H9 (cell line): Measurements from ENCODE around the gene SFMBT1. TPM values are rescaled to one million over a fixed set of nuclear protein-coding genes. Genes with fewer than 3 reads are reported as not detected.

Experiments
- DNase-seq: peaks from one replicate; pipeline ENCODE4 v3.0.0-alpha.2; 2017
- H2AFZ ChIP-seq: one replicate; pipeline ENCODE4 v1.6.1; 2013; ENCODE audit warnings: mild to moderate bottlenecking, low read length, control low read depth, moderate library complexity
- H2AK5ac ChIP-seq: 2 replicates; pipeline ENCODE4 v1.6.1; 2013; ENCODE audit warnings: low read length, control low read depth, mixed read lengths; ENCODE audit not compliant: insufficient read length
- H2BK120ac ChIP-seq: one replicate; pipeline ENCODE4 v1.6.1; 2013; ENCODE audit warnings: low read depth, mild to moderate bottlenecking, low read length, control low read depth, inconsistent platforms; ENCODE audit not compliant: poor library complexity, severe bottlenecking
- H2BK12ac ChIP-seq: 2 replicates; pipeline ENCODE4 v1.6.1; 2013; ENCODE audit warnings: low read length, control low read depth, mixed read lengths, low read depth; ENCODE audit not compliant: insufficient read length
- H2BK15ac ChIP-seq: 2 replicates; pipeline ENCODE4 v1.6.1; 2013; ENCODE audit warnings: low read depth, low read length, control low read depth
- H2BK20ac ChIP-seq: one replicate; pipeline ENCODE4 v1.6.1; 2013; ENCODE audit warnings: low read depth, mild to moderate bottlenecking, low read length, control low read depth, inconsistent platforms; ENCODE audit not compliant: poor library complexity, severe bottlenecking
- H2BK5ac ChIP-seq: 2 replicates; pipeline ENCODE4 v1.6.1; 2013; ENCODE audit warnings: low read length, control low read depth, mixed read lengths; ENCODE audit not compliant: insufficient read length
- H3K14ac ChIP-seq: 2 replicates; pipeline ENCODE4 v1.6.1; 2013; ENCODE audit warnings: low read length, control low read depth; ENCODE audit not compliant: insufficient read depth
- H3K18ac ChIP-seq: 2 replicates; pipeline ENCODE4 v1.6.1; 2013; ENCODE audit warnings: low read depth, mild to moderate bottlenecking, mixed read lengths, low read length, control low read depth; ENCODE audit not compliant: insufficient read length
- H3K23ac ChIP-seq: 2 replicates; pipeline ENCODE4 v1.6.1; 2013; ENCODE audit warnings: low read length, control low read depth, mixed read lengths, low read depth; ENCODE audit not compliant: insufficient read length
- H3K23me2 ChIP-seq: 2 replicates; pipeline ENCODE4 v1.6.1; 2013; ENCODE audit warnings: low read depth, mild to moderate bottlenecking, mixed read lengths, low read length, control low read depth; ENCODE audit not compliant: insufficient read length, poor library complexity, severe bottlenecking
- H3K27ac ChIP-seq: 2 replicates; pipeline ENCODE4 v1.5.1; 2013; ENCODE audit warnings: low read length, control low read depth, mixed read lengths, low read depth; ENCODE audit not compliant: insufficient read length
- H3K27me3 ChIP-seq: 2 replicates; pipeline ENCODE4 v1.6.1; 2013; ENCODE audit warnings: low read length, control low read depth, inconsistent platforms; ENCODE audit not compliant: insufficient read depth
- H3K4ac ChIP-seq: 2 replicates; pipeline ENCODE4 v1.6.1; 2013; ENCODE audit warnings: low read depth, mild to moderate bottlenecking, control low read depth, inconsistent platforms, low read length, moderate library complexity
- H3K4me1 ChIP-seq: 2 replicates; pipeline ENCODE4 v1.6.1; 2013; ENCODE audit warnings: low read length, control low read depth, inconsistent platforms; ENCODE audit not compliant: insufficient read depth
- H3K4me2 ChIP-seq: 2 replicates; pipeline ENCODE4 v1.6.1; 2013; ENCODE audit warnings: low read length, control low read depth, mixed read lengths; ENCODE audit not compliant: insufficient read length, insufficient read depth
- H3K56ac ChIP-seq: 2 replicates; pipeline ENCODE4 v1.6.1; 2013; ENCODE audit warnings: low read depth, mild to moderate bottlenecking, mixed read lengths, low read length, control low read depth; ENCODE audit not compliant: insufficient read length
- H3K79me1 ChIP-seq: 2 replicates; pipeline ENCODE4 v1.6.1; 2013; ENCODE audit warnings: low read depth, mild to moderate bottlenecking, moderate library complexity, low read length, control low read depth, inconsistent platforms; ENCODE audit not compliant: insufficient read depth, poor library complexity, severe bottlenecking
- H3K79me2 ChIP-seq: 2 replicates; pipeline ENCODE4 v1.6.1; 2013; ENCODE audit warnings: low read length, control low read depth, inconsistent platforms; ENCODE audit not compliant: insufficient read depth
- H3K9ac ChIP-seq: 2 replicates; pipeline ENCODE4 v1.6.1; 2013; ENCODE audit warnings: low read length, control low read depth, mixed read lengths; ENCODE audit not compliant: insufficient read length; ENCODE audit errors: extremely low read depth
- H3K9me3 ChIP-seq: one replicate; pipeline ENCODE4 v1.6.1; 2013; ENCODE audit warnings: low read depth, low read length, inconsistent platforms; ENCODE audit not compliant: control insufficient read depth
- H3T11ph ChIP-seq: one replicate; pipeline ENCODE4 v1.6.1; 2013; ENCODE audit warnings: mild to moderate bottlenecking, low read length, control low read depth, inconsistent platforms
- H4K20me1 ChIP-seq: one replicate; pipeline ENCODE4 v1.6.1; 2013; ENCODE audit not compliant: control insufficient read depth, insufficient read length, insufficient read depth
- H4K5ac ChIP-seq: 2 replicates; pipeline ENCODE4 v1.6.1; 2013; ENCODE audit warnings: low read depth, mild to moderate bottlenecking, mixed read lengths, low read length, control low read depth; ENCODE audit not compliant: insufficient read length
- H4K8ac ChIP-seq: replicated peaks from 2 replicates; pipeline ENCODE4 v1.6.1; 2013; ENCODE audit warnings: low read length, control low read depth, mixed read lengths, low read depth; ENCODE audit not compliant: insufficient read length
- H4K91ac ChIP-seq: 2 replicates; pipeline ENCODE4 v1.6.1; 2013; ENCODE audit warnings: low read depth, mild to moderate bottlenecking, moderate library complexity, mixed read lengths, low read length, control low read depth; ENCODE audit not compliant: insufficient read length
- H3K27ac Mint-ChIP-seq, 3 experiments: 2 replicates in 2 of 3; 3 replicates in 1 of 3; pipeline ENCODE4 v1.8.0; 2020 to 2021; ENCODE audit warnings: mixed read lengths in 3 of 3, mild to moderate bottlenecking in 1 of 3, moderate library complexity in 1 of 3
- H3K27me3 Mint-ChIP-seq: 2 replicates; pipeline ENCODE4 v1.8.0; 2021; ENCODE audit warnings: low read depth, mild to moderate bottlenecking, moderate library complexity, mixed read lengths
- H3K36me3 Mint-ChIP-seq, 3 experiments: 2 replicates in 2 of 3; 3 replicates in 1 of 3; pipeline ENCODE4 v1.8.0; 2020 to 2021; ENCODE audit warnings: low read depth in 3 of 3, mixed read lengths in 3 of 3; ENCODE audit not compliant: insufficient read depth in 1 of 3
- H3K4me1 Mint-ChIP-seq, 2 experiments: 2 replicates each; pipeline ENCODE4 v1.8.0; 2020; ENCODE audit warnings: mixed read lengths in 2 of 2
- H3K4me3 Mint-ChIP-seq, 2 experiments: 2 replicates in 1 of 2; 3 replicates in 1 of 2; pipeline ENCODE4 v1.8.0; 2020 to 2021; ENCODE audit warnings: mild to moderate bottlenecking in 2 of 2, mixed read lengths in 2 of 2, moderate library complexity in 1 of 2
- H3K9me3 Mint-ChIP-seq, 2 experiments: 2 replicates in 1 of 2; 3 replicates in 1 of 2; pipeline ENCODE4 v1.8.0; 2020; ENCODE audit warnings: mild to moderate bottlenecking in 2 of 2, mixed read lengths in 2 of 2, moderate library complexity in 1 of 2
- CTCF ChIP-seq: fragments of 200-600 bp; sonication (generic); conservative IDR thresholded peaks from 3 replicates; pipeline ENCODE4 v1.8.0; 2021; ENCODE audit warnings: antibody characterized with exemption, mild to moderate bottlenecking
- WGBS: extraction: QIAGEN DNeasy Blood & Tissue Kit; methylation state at CpG from one replicate; pipeline ENCODE4 v1.1.7; 2013; ENCODE audit warnings: missing lambda C conversion rate, low lambda C conversion rate, mixed read lengths; ENCODE audit not compliant: insufficient read length; ENCODE audit errors: extremely low coverage; 5-methylcytosine and 5-hydroxymethylcytosine counted together
- total RNA-seq: library from RNA; stranded (reverse); gene quantifications from 2 replicates; pipeline ENCODE4 v1.2.1, GENCODE V29; 2021

Gene SFMBT1
- total RNA-seq, 1 experiment from 2014 or later = 15.3 TPM

GRCh38 chr3:52892290-52892624 is 153.6 kb downstream of the SFMBT1 start:
- Histone ChIP-seq H3K79me1 (peaks cover 15% of the 10 kb centered on the region), H3K23ac (no peak overlapping the region), H4K20me1 (no peaks in the 10 kb centered on the region), H2BK12ac (no peak overlapping the region), H3K9ac (no peak overlapping the region), H2AFZ (no peak overlapping the region), H2BK120ac (no peak overlapping the region), H3T11ph (no peak overlapping the region), H4K8ac (no peak overlapping the region), H2BK5ac (no peak overlapping the region), H3K27me3 (no peaks in the 10 kb centered on the region), H4K5ac (no peak overlapping the region), H3K4ac (no peak overlapping the region), H3K23me2 (peaks cover 7% of the 10 kb centered on the region), H2BK15ac (no peak overlapping the region), H3K27ac (no peak overlapping the region), H3K4me2 (no peak overlapping the region), H3K18ac (no peak overlapping the region), H2AK5ac (no peak overlapping the region), H3K79me2 (peaks cover 3% of the 10 kb centered on the region; the same call in 1 of the 2 replicates), H3K14ac (no peak overlapping the region), H3K4me1 (no peaks in the 10 kb centered on the region; the same call in 1 of the 2 replicates), H3K56ac (no peak overlapping the region), H4K91ac (no peak overlapping the region), H3K9me3 (no peaks in the 10 kb centered on the region), H2BK20ac (no peak overlapping the region)
- no peak for TF ChIP-seq CTCF
- Mint-ChIP-seq H3K9me3 (no peaks in the 10 kb centered on the region), H3K4me1 (peaks cover 10 to 13% of the 10 kb centered on the region in 2 experiments), H3K36me3 (peaks cover 0 to 11% (median 11%) of the 10 kb centered on the region in 3 experiments; a peak in 5 of 7 replicates), H3K4me3 (no peak overlapping the region), H3K27me3 (no peaks in the 10 kb centered on the region; the same call in 1 of the 2 replicates), H3K27ac (no peak overlapping the region)
- no peak for DNase-seq
- WGBS = no CpG with 5 or more reads among the region's 5 CpGs
